GM12875 (cell line): ENCODE results near the gene IFT43.

ENCODE experiments used
- H3K4me3 ChIP-seq: one replicate; pipeline ENCODE4 v1.5.1; 2011; ENCODE audit warnings: low read depth, low read length, control low read depth
- TF ChIP-seq, protein P1 (sequence below): IDR thresholded peaks from 2 replicates; pipeline ENCODE4 v1.5.1; 2011; ENCODE audit warnings: low read depth, mild to moderate bottlenecking, control low read depth, inconsistent platforms, low read length, moderate library complexity, borderline replicate concordance; ENCODE audit not compliant: insufficient read depth

IFT43 gene

DNA sequence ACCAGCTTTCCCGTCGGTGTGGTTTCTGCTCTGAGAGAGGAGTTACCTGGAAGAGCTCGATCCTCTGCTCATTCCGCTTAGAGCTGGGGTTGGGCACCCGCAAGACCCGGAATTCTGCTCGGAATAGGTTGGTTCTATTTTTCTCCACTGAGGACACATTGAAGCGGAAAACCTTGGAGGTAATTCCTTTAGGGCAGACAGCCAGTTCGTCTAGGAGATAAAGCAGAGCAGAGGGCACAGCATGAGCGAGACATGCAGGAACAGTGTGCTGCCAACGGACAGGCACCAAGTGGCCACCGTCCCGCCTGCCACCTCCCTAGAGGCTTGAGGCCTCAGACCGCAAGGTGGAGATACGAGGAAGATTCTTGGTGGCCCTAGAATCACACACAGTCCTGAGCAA lies 14.1 kb upstream of the IFT43 start:
- H3K4me3 ChIP-seq = no peak overlapping the region
- TF ChIP-seq, protein P1, sequence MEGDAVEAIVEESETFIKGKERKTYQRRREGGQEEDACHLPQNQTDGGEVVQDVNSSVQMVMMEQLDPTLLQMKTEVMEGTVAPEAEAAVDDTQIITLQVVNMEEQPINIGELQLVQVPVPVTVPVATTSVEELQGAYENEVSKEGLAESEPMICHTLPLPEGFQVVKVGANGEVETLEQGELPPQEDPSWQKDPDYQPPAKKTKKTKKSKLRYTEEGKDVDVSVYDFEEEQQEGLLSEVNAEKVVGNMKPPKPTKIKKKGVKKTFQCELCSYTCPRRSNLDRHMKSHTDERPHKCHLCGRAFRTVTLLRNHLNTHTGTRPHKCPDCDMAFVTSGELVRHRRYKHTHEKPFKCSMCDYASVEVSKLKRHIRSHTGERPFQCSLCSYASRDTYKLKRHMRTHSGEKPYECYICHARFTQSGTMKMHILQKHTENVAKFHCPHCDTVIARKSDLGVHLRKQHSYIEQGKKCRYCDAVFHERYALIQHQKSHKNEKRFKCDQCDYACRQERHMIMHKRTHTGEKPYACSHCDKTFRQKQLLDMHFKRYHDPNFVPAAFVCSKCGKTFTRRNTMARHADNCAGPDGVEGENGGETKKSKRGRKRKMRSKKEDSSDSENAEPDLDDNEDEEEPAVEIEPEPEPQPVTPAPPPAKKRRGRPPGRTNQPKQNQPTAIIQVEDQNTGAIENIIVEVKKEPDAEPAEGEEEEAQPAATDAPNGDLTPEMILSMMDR = no peak

DNA sequence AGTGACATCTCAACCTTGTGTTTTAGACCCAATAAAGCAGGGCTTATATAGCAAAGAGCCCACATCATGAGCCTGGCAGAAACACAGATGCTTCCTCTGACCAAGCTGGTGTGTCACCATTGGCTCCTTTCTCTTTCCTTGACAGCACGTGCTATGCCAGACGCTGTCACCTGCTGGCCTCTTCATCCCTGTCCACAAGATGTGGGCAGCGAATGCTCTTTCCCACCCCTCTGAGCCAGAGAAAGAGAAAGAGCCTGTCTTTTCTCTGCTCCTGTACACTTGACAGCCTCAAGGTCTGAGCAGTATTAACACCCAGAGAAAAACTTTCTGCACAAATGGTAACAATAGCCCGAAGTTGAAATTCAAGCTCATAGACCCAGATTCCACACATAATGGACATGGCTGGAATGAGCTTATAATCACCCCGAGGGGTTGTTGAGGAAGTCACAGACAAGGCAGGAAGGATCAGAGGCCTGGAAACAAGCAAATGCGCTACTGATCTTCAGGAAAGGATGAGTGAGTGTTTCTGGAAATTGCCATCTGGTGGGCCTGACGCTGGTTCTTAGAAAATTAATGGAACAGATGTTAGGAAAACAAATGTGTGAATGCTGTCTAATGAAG lies 12.7 kb upstream of the IFT43 start:
- TF ChIP-seq, protein P1 = no peak
- no peak overlapping the region for H3K4me3 ChIP-seq

DNA sequence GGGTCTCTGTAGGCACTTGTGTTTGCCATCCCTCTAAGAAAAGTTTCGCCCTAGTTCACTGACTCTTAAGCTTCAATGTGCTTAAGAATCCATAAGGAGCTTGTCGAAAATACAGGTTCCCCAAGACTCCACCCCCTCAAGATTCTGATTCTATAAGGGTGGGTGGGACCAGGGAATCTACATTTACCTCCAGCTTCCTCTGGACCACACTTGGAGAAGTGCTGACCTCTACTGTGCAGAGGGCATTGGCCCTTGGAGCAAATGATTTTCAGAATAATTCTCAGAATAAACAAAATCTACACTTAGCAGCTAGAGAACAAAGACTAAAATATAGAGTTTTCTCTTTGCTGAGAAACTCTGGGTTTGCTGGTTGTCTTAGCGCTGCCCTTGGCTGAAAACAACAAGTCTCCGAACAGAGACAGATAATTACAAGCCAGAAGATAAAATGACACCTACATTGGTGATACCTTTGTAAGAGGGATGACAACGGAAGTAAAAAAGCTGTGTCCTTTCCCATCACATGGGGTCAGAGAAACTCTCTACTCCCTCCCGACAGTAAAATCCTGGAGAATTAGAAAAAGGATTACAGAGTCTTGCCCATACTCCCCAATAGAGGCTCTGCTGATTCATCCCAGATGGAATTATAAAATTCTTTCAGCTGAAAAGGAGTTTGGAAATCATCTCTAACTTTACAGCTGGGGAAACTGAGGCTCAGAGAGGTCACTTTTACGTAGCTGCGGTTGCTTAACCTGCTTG lies 8.6 kb upstream of the IFT43 start:
- H3K4me3 ChIP-seq = no peak overlapping the region
- TF ChIP-seq, protein P1 = no peak

DNA sequence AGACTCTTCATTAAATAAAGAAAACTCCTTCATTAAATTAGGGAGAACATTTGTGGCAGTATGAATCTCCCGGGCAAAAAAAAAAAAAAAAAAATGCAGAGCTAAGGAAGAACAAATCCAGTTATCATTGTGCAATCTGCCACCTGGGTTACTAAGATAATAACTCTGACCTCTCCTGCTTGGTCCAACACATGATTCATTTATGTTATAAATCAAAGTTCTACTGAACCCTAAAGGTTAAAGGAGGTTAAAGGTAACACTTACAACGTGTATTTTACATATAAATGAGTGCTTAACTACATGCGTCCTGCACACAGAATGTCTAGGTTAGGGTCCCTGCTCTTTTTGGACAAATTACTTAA lies 8.0 kb upstream of the IFT43 start:
- TF ChIP-seq, protein P1 = no peak
- H3K4me3 ChIP-seq = no peak overlapping the region

DNA sequence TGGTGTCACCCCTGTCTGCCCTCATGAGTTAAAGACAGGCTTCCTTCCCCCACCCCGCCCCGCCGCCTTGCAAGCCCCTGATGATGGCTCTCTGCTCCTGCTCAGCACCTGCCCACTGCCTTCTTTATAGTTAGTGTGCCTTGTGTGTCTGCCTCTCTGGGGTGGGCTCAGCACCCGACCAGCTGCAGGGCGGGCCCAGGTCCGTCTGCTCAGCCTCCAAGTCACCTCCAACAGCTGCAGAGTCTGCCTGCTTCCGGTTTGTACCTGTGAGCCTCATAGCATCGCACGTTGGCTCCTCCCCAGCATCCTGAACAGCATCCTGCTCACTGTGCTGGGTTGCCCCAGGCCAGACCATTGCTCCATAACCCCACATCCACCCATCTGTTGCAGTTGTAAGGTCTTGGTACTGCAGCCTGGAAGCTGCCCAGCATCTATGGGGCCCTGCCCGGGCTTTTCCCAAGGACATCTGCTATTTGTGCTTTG lies 7.3 kb upstream of the IFT43 start:
- H3K4me3 ChIP-seq = no peak overlapping the region
- TF ChIP-seq, protein P1 = no peak

DNA sequence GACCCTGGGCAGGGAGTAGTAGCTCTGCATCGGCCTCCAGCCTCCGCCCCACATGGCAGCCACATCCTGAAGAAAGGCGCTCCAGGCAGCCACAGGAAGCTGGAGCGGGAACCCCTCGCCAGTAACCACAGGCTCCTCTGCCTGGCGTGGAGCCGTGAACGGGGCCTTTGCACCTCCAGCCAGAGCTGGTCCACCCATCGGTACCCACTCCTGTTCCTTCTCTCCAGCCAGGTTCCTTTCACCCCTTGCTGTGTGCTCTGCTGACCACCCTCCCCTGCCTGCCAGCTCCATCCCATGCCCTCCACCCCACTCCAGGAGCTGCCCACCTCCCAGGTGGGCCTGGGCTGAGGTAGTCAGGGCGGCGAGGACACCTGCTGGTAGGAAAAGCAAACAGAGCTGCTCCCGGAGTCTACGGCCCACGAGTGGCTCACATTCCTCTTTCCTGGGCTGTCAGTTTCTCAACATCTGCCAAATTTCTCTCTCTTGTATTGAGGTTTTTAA lies 6.4 kb upstream of the IFT43 start:
- H3K4me3 ChIP-seq = no peak overlapping the region
- TF ChIP-seq, protein P1 = peak; percentile 58
